ENCODE results near the gene PODXL2.

Gene PODXL2

GRCh38 chr3:127655641-127656040, 26.7 kb downstream of the PODXL2 start:
- DNase-seq (ENCODE audit: low read depth) = no peak

GRCh38 chr3:127656906-127657305, 27.9 kb downstream of the PODXL2 start:
- no peak for DNase-seq (ENCODE audit: low read depth)

- no peak for DNase-seq (ENCODE audit: low read depth)
Measured at GRCh38 chr3:127658234-127658633, 29.2 kb downstream of the PODXL2 start.

GRCh38 chr3:127660621-127661251, 31.8 kb downstream of the PODXL2 start:
- no peak for DNase-seq (ENCODE audit: low read depth)

GRCh38 chr3:127661600-127661999, 32.6 kb downstream of the PODXL2 start:
- DNase-seq (ENCODE audit: low read depth) = no peak

- DNase-seq (ENCODE audit: low read depth) = no peak
Measured at GRCh38 chr3:127662001-127662469, 33.0 kb downstream of the PODXL2 start.

GRCh38 chr3:127663151-127663550, 34.2 kb downstream of the PODXL2 start:
- DNase-seq (ENCODE audit: low read depth) = no peak

GRCh38 chr3:127665165-127665564, 36.2 kb downstream of the PODXL2 start:
- no peak for DNase-seq (ENCODE audit: low read depth)

GRCh38 chr3:127665586-127665985, 36.6 kb downstream of the PODXL2 start:
- no peak for DNase-seq (ENCODE audit: low read depth)

GRCh38 chr3:127666676-127667075, 37.7 kb downstream of the PODXL2 start:
- no peak for DNase-seq (ENCODE audit: low read depth)

- DNase-seq (ENCODE audit: low read depth) = no peak
Measured at GRCh38 chr3:127667119-127667681, 38.2 kb downstream of the PODXL2 start.

GRCh38 chr3:127668906-127669305, 39.9 kb downstream of the PODXL2 start:
- DNase-seq (ENCODE audit: low read depth) = no peak

GRCh38 chr3:127669541-127670228, 40.7 kb downstream of the PODXL2 start:
- DNase-seq (ENCODE audit: low read depth) = no peak

GRCh38 chr3:127670229-127670559, 41.2 kb downstream of the PODXL2 start:
- DNase-seq (ENCODE audit: low read depth) = no peak

- DNase-seq (ENCODE audit: low read depth) = no peak
Measured at GRCh38 chr3:127670761-127671522, 42.0 kb downstream of the PODXL2 start.

GRCh38 chr3:127671523-127672428, 42.8 kb downstream of the PODXL2 start:
- DNase-seq (ENCODE audit: low read depth) = peak; percentile 17

- DNase-seq (ENCODE audit: low read depth) = peak; percentile 76
Measured at GRCh38 chr3:127672429-127673190, 43.6 kb downstream of the PODXL2 start, which contains the start of gene ABTB1. ABTB1 (plus strand) TSS chr3:127672952; CDS start chr3:127673026, 74 bp downstream.

GRCh38 chr3:127673191-127674100, 44.5 kb downstream of the PODXL2 start:
- DNase-seq (ENCODE audit: low read depth) = peak; percentile 34

GRCh38 chr3:127674101-127674721, 45.2 kb downstream of the PODXL2 start:
- DNase-seq (ENCODE audit: low read depth) = no peak
